HCT116 (cell line): ENCODE data around the gene TMEM53. TPM values are rescaled to one million over a fixed set of nuclear protein-coding genes. Genes with fewer than 3 reads are reported as not detected.

Experiments
- ATAC-seq: fragments of 200-7000 bp; cut with Tn5 transposase; 2 replicates; pipeline ENCODE4 v1.9.1; 2020; ENCODE audit warnings: mild to moderate bottlenecking, moderate library complexity
- BruUV-seq: library from RNA; stranded (reverse); fragments of 400-500 nt; replicated peaks from 2 replicates; lab custom pipeline; 2021; lab: Mats Ljungman, UMichigan
- CTCF ChIA-PET: fragments of 300-600 bp; sonication (Branson Sonifier 250); formaldehyde crosslinking; loops from one replicate; lab custom pipeline; 2021; ENCODE audit warnings: antibody characterized with exemption; lab: Charles Lee
- POLR2A ChIA-PET: fragments of 300-600, 350-600 bp; sonication (Branson Sonifier 250); formaldehyde crosslinking; loops from one replicate; lab custom pipeline; 2021; ENCODE audit warnings: antibody characterized with exemption; lab: Charles Lee
- RAD21 ChIA-PET, 2 experiments: fragments of 300-600 bp; sonication (Branson Sonifier 250); formaldehyde crosslinking; loops; one replicate each; lab custom pipeline; 2023; ENCODE audit warnings: low total read pairs in 2 of 2; ENCODE audit not compliant: uncharacterized antibody in 2 of 2, unreplicated experiment in 2 of 2, low non-redundant PET in 1 of 2; lab: Charles Lee
- DNase-seq: peaks from one replicate; pipeline ENCODE4 v3.0.0-alpha.2; 2010; ENCODE audit warnings: low read depth, low spot score
- H2AFZ ChIP-seq: fragments of 200-600 bp; shearing (Covaris generic), sonication (generic); 2 replicates; pipeline ENCODE4 v1.6.1; 2017; ENCODE audit warnings: low read depth, mixed run types, mixed read lengths, antibody characterized with exemption, low read length; ENCODE audit not compliant: poor library complexity, severe bottlenecking
- H3K27ac ChIP-seq: 2 replicates; pipeline ENCODE4 v1.5.1; 2012; ENCODE audit warnings: low read depth, low read length
- H3K27me3 ChIP-seq: fragments of 200-600 bp; sonication (generic); 2 replicates; pipeline ENCODE4 v1.6.1; 2016; ENCODE audit warnings: mixed run types, low read length, mixed read lengths; ENCODE audit not compliant: insufficient read depth
- H3K36me3 ChIP-seq, 2 experiments: fragments of 200-500 bp in 1 of 2; fragments of 200-600 bp in 1 of 2; sonication (Bioruptor generic) in 1 of 2; sonication (generic) in 1 of 2; 2 replicates each; pipeline versions ENCODE4 v1.5.1 to v1.6.1; 2014 to 2016; ENCODE audit warnings: low read length in 2 of 2, inconsistent platforms in 1 of 2, mixed read lengths in 1 of 2, mixed run types in 1 of 2; ENCODE audit not compliant: insufficient read depth in 2 of 2, control insufficient read depth in 1 of 2
- H3K4me1 ChIP-seq, 2 experiments: fragments of 200-600 bp in 1 of 2; sonication (generic) in 1 of 2; 2 replicates each; pipeline versions ENCODE4 v1.5.1 to v1.6.1; 2012 to 2017; ENCODE audit warnings: low read length in 2 of 2, inconsistent platforms in 1 of 2, mild to moderate bottlenecking in 1 of 2, mixed read lengths in 1 of 2, mixed run types in 1 of 2, moderate library complexity in 1 of 2; ENCODE audit not compliant: insufficient read depth in 2 of 2, control insufficient read depth in 1 of 2
- H3K4me2 ChIP-seq: fragments of 200-600 bp; sonication (generic); 2 replicates; pipeline ENCODE4 v1.6.1; 2017; ENCODE audit warnings: mixed run types, low read length, mixed read lengths
- H3K4me3 ChIP-seq, 2 experiments: fragments of 200-600 bp in 1 of 2; sonication (generic) in 1 of 2; replicated peaks in 1 of 2; 2 replicates each; pipeline ENCODE4 v1.5.1; 2011 to 2016; ENCODE audit warnings: low read length in 2 of 2, control low read depth in 1 of 2, low read depth in 1 of 2, mild to moderate bottlenecking in 1 of 2, mixed read lengths in 1 of 2, mixed run types in 1 of 2
- H3K79me2 ChIP-seq: fragments of 200-600 bp; sonication (generic); 2 replicates; pipeline ENCODE4 v1.6.1; 2017; ENCODE audit warnings: mild to moderate bottlenecking, mixed run types, low read length, moderate library complexity, mixed read lengths; ENCODE audit not compliant: insufficient read depth
- H3K9ac ChIP-seq: fragments of 200-600 bp; sonication (generic); 2 replicates; pipeline ENCODE4 v1.6.1; 2016; ENCODE audit warnings: low read length, mixed read lengths
- H3K9me2 ChIP-seq: fragments of 200-600 bp; sonication (generic), shearing (Covaris generic); 2 replicates; pipeline ENCODE4 v1.6.1; 2017; ENCODE audit warnings: mixed run types, mild to moderate bottlenecking, moderate library complexity; ENCODE audit not compliant: insufficient read depth
- H3K9me3 ChIP-seq, 2 experiments: fragments of 200-500 bp in 1 of 2; fragments of 200-600 bp in 1 of 2; sonication (Bioruptor generic) in 1 of 2; sonication (generic) in 1 of 2; 2 replicates each; pipeline ENCODE4 v1.6.1; 2014 to 2017; ENCODE audit warnings: low read length in 2 of 2, mixed read lengths in 2 of 2, inconsistent platforms in 1 of 2, low read depth in 1 of 2, mild to moderate bottlenecking in 1 of 2, mixed run types in 1 of 2, moderate library complexity in 1 of 2; ENCODE audit not compliant: control insufficient read depth in 1 of 2, insufficient read depth in 1 of 2
- H4K20me1 ChIP-seq: fragments of 200-600 bp; sonication (generic), shearing (Covaris generic); 2 replicates; pipeline ENCODE4 v1.6.1; 2017; ENCODE audit warnings: mixed run types, mild to moderate bottlenecking, moderate library complexity; ENCODE audit not compliant: insufficient read depth
- EGR1 ChIP-seq: IDR thresholded peaks from 2 replicates; pipeline ENCODE4 v1.6.1; 2012; ENCODE audit warnings: low read depth
- EZH2 ChIP-seq: fragments of 200-600 bp; sonication (generic); IDR thresholded peaks from 2 replicates; pipeline ENCODE4 v1.6.1; 2017; ENCODE audit warnings: antibody characterized with exemption, mixed run types
- JUND ChIP-seq: IDR thresholded peaks from 2 replicates; pipeline ENCODE4 v1.6.1; 2012
- MAX ChIP-seq: IDR thresholded peaks from 2 replicates; pipeline ENCODE4 v1.6.1; 2012
- RAD21 ChIP-seq: IDR thresholded peaks from 2 replicates; pipeline ENCODE4 v1.6.1; 2012; ENCODE audit warnings: low read depth, mild to moderate bottlenecking
- SRF ChIP-seq: IDR thresholded peaks from 2 replicates; pipeline ENCODE4 v1.6.1; 2012; ENCODE audit warnings: low read depth
- TCF7L2 ChIP-seq: IDR thresholded peaks from 2 replicates; pipeline ENCODE4 v1.7.0; 2011; ENCODE audit warnings: borderline replicate concordance, inconsistent platforms; ENCODE audit not compliant: insufficient read depth, insufficient read length; ENCODE audit errors: extremely low read depth
- intact Hi-C: fragments of 100-400 bp; cut with micrococcal nuclease; formaldehyde crosslinking; loops from 2 replicates; pipeline ENCODE4 v1.10.0; 2022
- total RNA-seq: library from RNA; stranded (reverse); gene quantifications from one replicate; pipeline ENCODE4 v1.2.1, GENCODE V29; 2021; ENCODE audit not compliant: unreplicated experiment
- TF ChIP-seq, protein P1 (sequence below), 3 experiments: fragments of 200-600 bp in 1 of 3; sonication (generic) in 1 of 3; IDR thresholded peaks in 2 of 3; conservative IDR thresholded peaks in 1 of 3; 2 replicates each; pipeline ENCODE4 v1.5.1; 2012 to 2017; ENCODE audit warnings: low read depth in 2 of 3, low read length in 2 of 3, antibody characterized with exemption in 1 of 3, borderline replicate concordance in 1 of 3, control low read depth in 1 of 3, mild to moderate bottlenecking in 1 of 3, mixed read lengths in 1 of 3, mixed run types in 1 of 3, moderate library complexity in 1 of 3; ENCODE audit not compliant: insufficient read depth in 1 of 3

TMEM53 gene
- total RNA-seq, 1 experiment from 2014 or later, result 10.8 TPM

DNA sequence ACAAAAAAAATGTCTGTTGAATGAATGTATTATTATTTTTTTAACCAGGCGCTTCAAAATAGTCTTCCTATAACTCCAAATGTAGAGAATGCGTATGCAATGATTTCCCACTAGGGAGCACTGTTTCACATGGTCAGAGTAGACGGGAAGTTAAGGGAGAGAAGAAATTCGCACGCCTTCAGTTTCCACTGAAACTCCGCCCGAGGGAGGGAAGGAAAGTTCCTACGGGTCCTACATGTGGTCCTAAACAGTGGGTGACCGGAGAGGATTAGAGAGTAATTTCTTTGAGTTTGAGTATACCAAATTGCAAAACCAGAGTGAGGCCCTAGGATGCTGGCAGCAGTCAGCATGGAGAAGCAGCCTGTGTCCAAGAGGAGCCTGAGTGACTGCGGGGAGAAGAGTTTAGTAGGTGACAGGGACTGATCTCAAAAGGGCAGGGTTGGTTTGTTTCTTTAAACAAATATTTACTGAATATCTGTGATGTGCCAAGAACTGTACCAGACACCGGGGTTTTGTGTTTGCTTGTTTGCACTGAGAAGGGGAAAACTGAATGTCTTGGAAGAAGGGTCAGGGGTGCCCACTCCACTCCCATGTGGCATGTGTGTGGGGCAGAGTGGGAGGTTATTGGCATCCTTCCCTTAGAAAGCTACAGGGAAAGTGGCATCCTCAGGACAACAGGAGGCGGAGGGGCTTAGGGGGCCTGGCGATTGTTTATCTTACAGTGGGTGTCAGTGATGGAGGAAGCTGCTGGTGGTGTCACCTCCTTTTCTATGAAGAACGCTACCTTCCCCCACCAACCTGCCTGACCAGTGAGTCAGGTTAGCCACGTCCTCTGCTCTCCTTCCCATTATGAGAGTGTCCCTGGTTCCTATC is 33.9 kb upstream of the TMEM53 start:
- Histone ChIP-seq H3K9me2 (no peaks in the 10 kb centered on the region), H2AFZ (peak overlapping the region; percentile 83), H3K4me2 (peak overlapping the region; percentile 62), H3K79me2 (no peaks in the 10 kb centered on the region), H4K20me1 (no peaks in the 10 kb centered on the region), H3K4me3 (peak overlapping the region in 1 of 2 experiments; percentile 25; a peak in 1 of 4 replicates)
- CTCF ChIA-PET, result interaction anchor here (0.8 kb wide), 2 partner anchors 9 to 13 kb away, joined by 3 read pairs; no protein-coding TSS in a partner anchor
- peak; percentile 53 for DNase-seq
- TF ChIP-seq EGR1 (no peak), RAD21 (peak; percentile 73), EZH2 (no peak), SRF (no peak), MAX (peak; percentile 37; the same call in 1 of the 2 replicates), JUND (no peak), TCF7L2 (no peak)
- TF ChIP-seq, protein P1, sequence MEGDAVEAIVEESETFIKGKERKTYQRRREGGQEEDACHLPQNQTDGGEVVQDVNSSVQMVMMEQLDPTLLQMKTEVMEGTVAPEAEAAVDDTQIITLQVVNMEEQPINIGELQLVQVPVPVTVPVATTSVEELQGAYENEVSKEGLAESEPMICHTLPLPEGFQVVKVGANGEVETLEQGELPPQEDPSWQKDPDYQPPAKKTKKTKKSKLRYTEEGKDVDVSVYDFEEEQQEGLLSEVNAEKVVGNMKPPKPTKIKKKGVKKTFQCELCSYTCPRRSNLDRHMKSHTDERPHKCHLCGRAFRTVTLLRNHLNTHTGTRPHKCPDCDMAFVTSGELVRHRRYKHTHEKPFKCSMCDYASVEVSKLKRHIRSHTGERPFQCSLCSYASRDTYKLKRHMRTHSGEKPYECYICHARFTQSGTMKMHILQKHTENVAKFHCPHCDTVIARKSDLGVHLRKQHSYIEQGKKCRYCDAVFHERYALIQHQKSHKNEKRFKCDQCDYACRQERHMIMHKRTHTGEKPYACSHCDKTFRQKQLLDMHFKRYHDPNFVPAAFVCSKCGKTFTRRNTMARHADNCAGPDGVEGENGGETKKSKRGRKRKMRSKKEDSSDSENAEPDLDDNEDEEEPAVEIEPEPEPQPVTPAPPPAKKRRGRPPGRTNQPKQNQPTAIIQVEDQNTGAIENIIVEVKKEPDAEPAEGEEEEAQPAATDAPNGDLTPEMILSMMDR (IDR thresholded peaks at IDR 0.05 in 2 of 3, conservative IDR thresholded peaks at IDR 0.05 in 1 of 3; ENCODE audit: borderline replicate concordance in 1 of 3, insufficient read depth in 1 of 3, low read depth in 2 of 3, low read length in 2 of 3), result peak; percentile 69 to 82 (median 82)
- TF ChIP-seq, all 23 proteins: peak for 3
- no peak overlapping the region for H3K27ac ChIP-seq
- peak; percentile 75 for ATAC-seq
- no peaks in the 10 kb centered on the region for H3K36me3 ChIP-seq
- no TSS peak for BruUV-seq
- H3K27me3 ChIP-seq, result 0 out of 2 replicates have a peak, but pooled peaks cover 4% of the 10 kb centered on the region
- intact Hi-C loops, result no loop called here
- POLR2A ChIA-PET, result interaction anchor here (0.9 to 5.3 kb wide), 4 partner anchors 13 to 22 kb away, joined by 3 to 64 read pairs (median 8); partner anchors contain the start of gene RNU5D-1
- RAD21 ChIA-PET, result no interaction called here
- H3K4me1 ChIP-seq, result peaks cover 18 to 41% of the 10 kb centered on the region in 2 experiments
- peak overlapping the region; percentile 48 for H3K9ac ChIP-seq
- no peaks in the 10 kb centered on the region for H3K9me3 ChIP-seq
